Subcutaneous adipose tissue (tissue), 4 donors: ENCODE measurements around the gene SYNPR. TPM values are rescaled to one million over a fixed set of nuclear protein-coding genes. Genes with fewer than 3 reads are reported as not detected.

Experiments used
- total RNA-seq, 4 donors: library from RNA; depleted of rRNA; stranded (reverse); fragments of >200 nt; gene quantifications; one replicate each; pipeline ENCODE4 v1.1.0, GENCODE V29; 2016
- TF ChIP-seq, protein P1 (sequence below): fragments of 450-650 bp; IDR thresholded peaks from one replicate; pipeline ENCODE4 v1.5.1; 2016; ENCODE audit warnings: low read depth, mild to moderate bottlenecking, control low read depth, antibody characterized with exemption, moderate library complexity

The SYNPR gene
- total RNA-seq, 4 donors from 2014 or later = not detected

DNA sequence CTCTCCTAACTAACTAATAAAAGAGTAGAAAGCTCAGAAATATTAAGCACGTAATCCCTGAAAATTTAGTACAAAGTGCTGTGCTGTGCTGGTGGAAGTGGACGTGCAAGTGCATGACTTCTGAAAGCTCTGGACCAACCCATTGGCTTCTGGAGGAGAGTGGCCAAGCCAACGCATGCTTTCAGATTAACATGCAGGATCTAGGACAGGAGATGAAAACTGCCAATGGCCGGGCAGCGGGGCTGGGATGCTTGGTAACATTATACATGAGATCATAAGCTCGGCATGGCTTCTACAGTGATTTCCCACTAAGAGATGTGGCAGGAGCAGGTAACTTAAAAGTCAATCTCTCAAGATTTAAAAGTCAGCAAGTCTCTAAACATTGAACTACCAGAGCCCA, 203.5 kb downstream of the SYNPR start:
- TF ChIP-seq, protein P1, sequence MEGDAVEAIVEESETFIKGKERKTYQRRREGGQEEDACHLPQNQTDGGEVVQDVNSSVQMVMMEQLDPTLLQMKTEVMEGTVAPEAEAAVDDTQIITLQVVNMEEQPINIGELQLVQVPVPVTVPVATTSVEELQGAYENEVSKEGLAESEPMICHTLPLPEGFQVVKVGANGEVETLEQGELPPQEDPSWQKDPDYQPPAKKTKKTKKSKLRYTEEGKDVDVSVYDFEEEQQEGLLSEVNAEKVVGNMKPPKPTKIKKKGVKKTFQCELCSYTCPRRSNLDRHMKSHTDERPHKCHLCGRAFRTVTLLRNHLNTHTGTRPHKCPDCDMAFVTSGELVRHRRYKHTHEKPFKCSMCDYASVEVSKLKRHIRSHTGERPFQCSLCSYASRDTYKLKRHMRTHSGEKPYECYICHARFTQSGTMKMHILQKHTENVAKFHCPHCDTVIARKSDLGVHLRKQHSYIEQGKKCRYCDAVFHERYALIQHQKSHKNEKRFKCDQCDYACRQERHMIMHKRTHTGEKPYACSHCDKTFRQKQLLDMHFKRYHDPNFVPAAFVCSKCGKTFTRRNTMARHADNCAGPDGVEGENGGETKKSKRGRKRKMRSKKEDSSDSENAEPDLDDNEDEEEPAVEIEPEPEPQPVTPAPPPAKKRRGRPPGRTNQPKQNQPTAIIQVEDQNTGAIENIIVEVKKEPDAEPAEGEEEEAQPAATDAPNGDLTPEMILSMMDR = no peak

DNA sequence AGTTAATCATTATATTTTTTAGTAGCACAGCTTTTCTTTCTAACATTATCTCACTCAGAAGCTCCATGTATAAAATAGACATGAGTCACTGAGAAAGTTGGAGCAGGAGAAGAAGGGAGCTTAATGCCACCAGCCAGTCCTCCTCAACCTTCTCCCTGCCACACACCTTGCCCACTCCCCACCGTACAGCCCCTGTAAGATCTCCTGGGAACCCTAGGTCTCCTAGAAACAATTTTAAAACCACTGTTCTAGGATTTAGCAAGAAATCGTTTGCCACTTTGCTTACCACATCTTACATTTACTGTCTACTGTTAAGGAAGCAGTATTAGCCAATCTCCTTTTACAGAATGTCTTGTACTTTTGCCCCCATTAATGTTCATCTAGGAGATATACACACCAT, 204.2 kb downstream of the SYNPR start:
- TF ChIP-seq, protein P1 = no peak

DNA sequence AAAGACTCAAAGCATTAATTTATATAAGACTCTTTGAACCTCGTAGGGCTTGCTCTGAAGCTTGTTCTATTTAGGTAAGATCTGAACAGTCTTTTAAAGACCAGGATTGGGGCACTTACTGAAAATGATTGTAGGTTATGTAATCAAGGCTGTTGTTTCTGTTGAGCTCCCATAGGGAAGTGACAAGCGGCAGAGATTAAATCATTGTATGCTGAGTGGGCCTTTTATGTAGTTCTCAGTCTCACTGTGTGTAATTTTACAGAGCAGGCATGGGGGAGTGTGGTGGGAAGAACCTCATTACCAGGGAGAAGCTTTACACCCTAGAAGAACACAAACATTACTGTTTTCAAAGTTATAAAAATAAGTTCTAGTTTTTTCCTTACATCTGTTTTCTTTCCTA, 214.4 kb downstream of the SYNPR start:
- TF ChIP-seq, protein P1 = no peak

DNA sequence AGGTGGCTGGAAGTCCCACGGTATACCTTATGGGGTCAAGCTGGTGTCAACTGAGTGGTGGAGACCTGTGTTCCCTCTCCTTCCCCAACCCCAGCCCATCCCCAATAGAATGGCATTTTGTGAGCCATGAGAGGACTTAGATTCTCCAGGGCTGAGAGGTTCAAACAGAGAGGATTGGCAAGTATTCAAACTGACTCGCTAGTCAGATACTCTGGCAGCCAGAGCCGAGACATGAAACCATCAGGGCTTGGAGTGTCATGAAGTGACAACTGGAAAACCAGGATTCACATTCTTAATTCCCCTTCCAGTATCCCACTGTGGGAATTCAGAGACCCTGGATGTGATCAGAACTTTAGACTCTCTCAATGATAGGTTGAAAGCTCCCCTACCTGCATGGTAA, 215.0 kb downstream of the SYNPR start:
- TF ChIP-seq, protein P1 = no peak

DNA sequence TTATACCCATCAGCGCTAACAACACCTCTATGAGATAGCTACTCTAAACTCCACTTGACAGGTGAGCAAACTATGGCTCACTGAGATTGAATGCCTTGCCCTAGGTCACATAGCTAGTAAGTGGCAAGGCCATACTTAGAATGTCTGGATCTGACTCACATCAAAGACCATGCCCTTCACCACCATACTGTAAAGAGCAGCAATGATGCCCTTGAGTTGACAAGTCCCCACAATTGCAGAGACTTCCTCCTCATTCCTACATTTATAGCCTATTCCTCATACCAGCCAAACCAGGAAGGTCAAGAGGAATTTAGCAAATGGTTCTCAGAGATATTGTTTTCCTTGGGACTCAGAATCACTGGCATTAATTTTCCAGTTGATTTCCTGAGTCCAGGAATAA, 216.5 kb downstream of the SYNPR start:
- TF ChIP-seq, protein P1 = no peak

DNA sequence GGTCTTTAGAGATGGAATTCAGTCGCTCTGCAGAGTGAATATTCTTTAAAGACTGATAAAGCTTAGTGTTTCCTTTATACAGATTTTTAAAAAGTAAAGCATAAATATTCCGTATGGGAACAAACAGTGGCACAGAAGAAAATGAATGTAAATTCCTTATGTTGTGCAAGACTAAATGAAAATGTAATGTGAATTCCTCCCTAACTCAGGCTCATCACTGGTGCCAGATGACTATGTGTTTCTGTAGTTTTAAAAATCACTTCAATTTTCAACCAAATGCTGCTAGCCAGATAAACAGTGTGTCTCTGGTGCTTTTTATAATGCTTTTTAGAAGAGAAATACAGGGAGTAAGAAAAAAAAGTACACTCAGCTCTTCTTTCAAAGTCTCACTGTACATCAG, 219.5 kb downstream of the SYNPR start:
- TF ChIP-seq, protein P1 = no peak

DNA sequence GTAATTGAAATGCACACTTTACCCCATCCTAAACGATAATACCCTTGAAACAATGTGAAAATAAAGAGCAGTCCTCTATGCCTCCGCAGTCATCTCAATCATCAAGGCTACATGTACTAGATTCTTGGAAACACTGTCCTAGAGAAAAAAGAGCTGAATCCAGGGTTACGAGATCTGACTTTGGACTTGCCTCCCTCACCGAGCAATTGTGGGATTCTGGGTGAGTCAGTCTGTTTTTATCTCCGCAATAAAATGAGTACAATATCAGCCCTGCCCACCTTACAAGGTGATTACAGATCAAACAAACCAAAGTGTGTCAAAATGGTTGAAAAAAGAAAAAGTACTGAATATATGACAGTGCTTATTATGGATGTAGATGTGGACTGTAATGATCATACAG, 222.1 kb downstream of the SYNPR start:
- TF ChIP-seq, protein P1 = no peak
